ENCODE results near the gene ST8SIA3.

ST8SIA3 gene

DNA sequence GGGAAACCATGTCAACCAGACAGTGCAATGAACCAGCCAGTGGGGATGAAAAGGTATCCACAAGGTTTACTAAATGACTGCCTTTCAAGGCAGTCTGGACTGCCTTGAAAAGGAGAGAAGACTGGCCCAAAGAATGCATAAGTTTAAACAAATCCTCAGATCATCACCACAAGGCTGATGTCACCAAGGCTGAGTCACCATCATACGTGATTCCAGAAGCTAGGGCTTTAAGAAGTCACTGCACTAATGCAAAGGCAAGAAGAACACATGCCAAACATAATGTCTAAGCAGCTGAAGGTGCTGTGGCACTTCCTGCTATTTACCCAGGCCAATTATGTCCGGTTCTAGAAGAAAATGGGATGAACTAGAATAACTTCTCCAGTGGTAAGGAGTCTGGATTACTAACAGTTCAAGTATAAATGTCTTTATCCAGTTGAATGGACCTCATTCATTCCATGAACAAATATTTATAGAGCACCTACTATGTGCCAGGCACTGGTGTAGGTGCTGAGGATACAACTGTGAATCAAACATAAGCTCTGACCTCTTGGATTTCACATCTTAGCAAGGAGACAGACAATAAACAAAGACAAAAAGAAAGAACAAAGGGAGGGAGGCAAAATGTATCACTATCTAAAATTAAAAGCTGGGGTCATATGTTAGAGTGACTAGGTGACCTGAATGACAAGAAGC, 45.2 kb downstream of the ST8SIA3 start:
- Histone ChIP-seq H3K27ac (ENCODE audit: low read depth, low read length) (no peak overlapping the region), H3K9ac (ENCODE audit: low read length in 5 of 5) (no peak overlapping the region), H3K27me3 (ENCODE audit: control insufficient read depth in 5 of 5, insufficient read depth in 4 of 5, low read length in 5 of 5) (peaks cover 0 to 6% (median 0%) of the 10 kb centered on the region in 5 donors), H3K36me3 (ENCODE audit: control insufficient read depth in 5 of 5, insufficient read depth in 5 of 5, low read length in 5 of 5) (no peaks in the 10 kb centered on the region), H3K9me3 (ENCODE audit: control insufficient read depth in 5 of 5, low read length in 5 of 5) (peaks cover 0 to 7% (median 0%) of the 10 kb centered on the region in 5 donors), H3K4me1 (ENCODE audit: control insufficient read depth in 5 of 5, insufficient read depth in 5 of 5, low read length in 5 of 5) (no peaks in the 10 kb centered on the region), H3K4me3 (ENCODE audit: low read depth in 1 of 5, low read length in 5 of 5) (no peak overlapping the region)

- no peaks in the 10 kb centered on the region for H3K4me1 ChIP-seq (ENCODE audit: control insufficient read depth in 5 of 5, insufficient read depth in 5 of 5, low read length in 5 of 5)
- H3K9ac ChIP-seq (ENCODE audit: low read length in 5 of 5): no peak overlapping the region
- H3K9me3 ChIP-seq (ENCODE audit: control insufficient read depth in 5 of 5, low read length in 5 of 5): peaks cover 0 to 5% (median 2%) of the 10 kb centered on the region in 5 donors
- no peak overlapping the region for H3K4me3 ChIP-seq (ENCODE audit: low read depth in 1 of 5, low read length in 5 of 5)
- no peak overlapping the region for H3K27ac ChIP-seq (ENCODE audit: low read depth, low read length)
- no peaks in the 10 kb centered on the region for H3K36me3 ChIP-seq (ENCODE audit: control insufficient read depth in 5 of 5, insufficient read depth in 5 of 5, low read length in 5 of 5)
- H3K27me3 ChIP-seq (ENCODE audit: control insufficient read depth in 5 of 5, insufficient read depth in 4 of 5, low read length in 5 of 5): peaks cover 0 to 8% (median 0%) of the 10 kb centered on the region in 5 donors
Observed at GRCh38 chr18:57404345-57404744, 52.0 kb downstream of the ST8SIA3 start.

- H3K9ac ChIP-seq (ENCODE audit: low read length in 5 of 5): no peak overlapping the region
- H3K4me1 ChIP-seq (ENCODE audit: control insufficient read depth in 5 of 5, insufficient read depth in 5 of 5, low read length in 5 of 5): no peaks in the 10 kb centered on the region
- H3K9me3 ChIP-seq (ENCODE audit: control insufficient read depth in 5 of 5, low read length in 5 of 5): peaks cover 0 to 8% (median 2%) of the 10 kb centered on the region in 5 donors
- H3K27me3 ChIP-seq (ENCODE audit: control insufficient read depth in 5 of 5, insufficient read depth in 4 of 5, low read length in 5 of 5): no peaks in the 10 kb centered on the region
- no peak overlapping the region for H3K27ac ChIP-seq (ENCODE audit: low read depth, low read length)
- no peak overlapping the region for H3K4me3 ChIP-seq (ENCODE audit: low read depth in 1 of 5, low read length in 5 of 5)
- H3K36me3 ChIP-seq (ENCODE audit: control insufficient read depth in 5 of 5, insufficient read depth in 5 of 5, low read length in 5 of 5): no peaks in the 10 kb centered on the region
Observed at GRCh38 chr18:57409650-57410049, 57.3 kb downstream of the ST8SIA3 start.

DNA sequence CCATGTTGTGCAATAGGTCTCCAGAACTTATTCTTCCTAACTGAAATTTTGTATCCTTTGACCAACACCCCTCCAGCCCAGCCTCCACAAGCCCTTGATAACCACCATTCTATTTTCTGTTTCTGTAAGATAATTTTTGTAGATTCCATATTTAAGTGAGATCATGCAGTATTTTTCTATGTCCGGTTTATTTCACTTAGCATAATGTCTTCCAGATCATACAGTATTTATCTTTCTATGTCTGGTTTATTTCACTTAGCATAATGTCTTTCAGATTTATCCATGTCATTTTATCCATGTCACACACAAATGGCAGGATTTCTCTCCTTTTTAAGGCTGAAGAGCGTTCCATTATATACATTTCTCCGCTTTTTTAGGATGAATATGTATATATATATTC, 58.4 kb downstream of the ST8SIA3 start:
- Histone ChIP-seq H3K27me3 (ENCODE audit: control insufficient read depth in 5 of 5, insufficient read depth in 4 of 5, low read length in 5 of 5) (no peaks in the 10 kb centered on the region), H3K9ac (ENCODE audit: low read length in 5 of 5) (no peak overlapping the region), H3K4me3 (ENCODE audit: low read depth in 1 of 5, low read length in 5 of 5) (no peak overlapping the region)

DNA sequence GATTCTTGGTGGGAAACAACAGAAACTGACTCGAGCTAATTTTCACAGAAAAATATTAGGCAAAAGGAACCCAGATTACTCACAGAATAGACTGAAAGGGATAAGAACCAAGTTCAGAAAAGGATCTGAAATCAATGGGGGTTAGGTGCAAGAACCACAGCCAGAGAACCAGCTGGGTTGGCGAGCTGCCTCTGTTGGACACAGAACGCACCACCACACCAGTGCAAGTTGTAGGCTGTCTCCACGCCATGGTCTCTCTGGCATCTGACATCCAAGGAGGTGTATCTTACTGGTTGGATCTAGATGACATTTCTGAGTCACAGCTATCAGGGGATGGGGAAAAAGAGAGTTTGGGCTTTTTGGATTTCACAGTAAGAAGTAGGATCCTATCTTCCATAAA, 64.2 kb downstream of the ST8SIA3 start:
- Histone ChIP-seq H3K4me1 (ENCODE audit: control insufficient read depth in 5 of 5, insufficient read depth in 5 of 5, low read length in 5 of 5) (no peaks in the 10 kb centered on the region), H3K27ac (ENCODE audit: low read depth, low read length) (no peak overlapping the region)

More for the DNA sequence above, 58.4 kb downstream of the ST8SIA3 start:
- no peaks in the 10 kb centered on the region for H3K36me3 ChIP-seq (ENCODE audit: control insufficient read depth in 5 of 5, insufficient read depth in 5 of 5, low read length in 5 of 5)
- H3K4me1 ChIP-seq (ENCODE audit: control insufficient read depth in 5 of 5, insufficient read depth in 5 of 5, low read length in 5 of 5): no peaks in the 10 kb centered on the region
- no peak overlapping the region for H3K27ac ChIP-seq (ENCODE audit: low read depth, low read length)
- peaks cover 0 to 8% (median 2%) of the 10 kb centered on the region in 5 donors for H3K9me3 ChIP-seq (ENCODE audit: control insufficient read depth in 5 of 5, low read length in 5 of 5)

More for the DNA sequence above, 64.2 kb downstream of the ST8SIA3 start:
- Histone ChIP-seq H3K9ac (ENCODE audit: low read length in 5 of 5) (no peak overlapping the region), H3K9me3 (ENCODE audit: control insufficient read depth in 5 of 5, low read length in 5 of 5) (peaks cover 0 to 10% (median 0%) of the 10 kb centered on the region in 5 donors), H3K36me3 (ENCODE audit: control insufficient read depth in 5 of 5, insufficient read depth in 5 of 5, low read length in 5 of 5) (no peaks in the 10 kb centered on the region), H3K27me3 (ENCODE audit: control insufficient read depth in 5 of 5, insufficient read depth in 4 of 5, low read length in 5 of 5) (no peaks in the 10 kb centered on the region), H3K4me3 (ENCODE audit: low read depth in 1 of 5, low read length in 5 of 5) (no peak overlapping the region)
